ENCODE results near the gene SLC17A2. TPM values are rescaled to one million over a fixed set of nuclear protein-coding genes. Genes with fewer than 3 reads are reported as not detected.

The SLC17A2 gene
- total RNA-seq, 2 donors from 2014 or later, result not detected

DNA sequence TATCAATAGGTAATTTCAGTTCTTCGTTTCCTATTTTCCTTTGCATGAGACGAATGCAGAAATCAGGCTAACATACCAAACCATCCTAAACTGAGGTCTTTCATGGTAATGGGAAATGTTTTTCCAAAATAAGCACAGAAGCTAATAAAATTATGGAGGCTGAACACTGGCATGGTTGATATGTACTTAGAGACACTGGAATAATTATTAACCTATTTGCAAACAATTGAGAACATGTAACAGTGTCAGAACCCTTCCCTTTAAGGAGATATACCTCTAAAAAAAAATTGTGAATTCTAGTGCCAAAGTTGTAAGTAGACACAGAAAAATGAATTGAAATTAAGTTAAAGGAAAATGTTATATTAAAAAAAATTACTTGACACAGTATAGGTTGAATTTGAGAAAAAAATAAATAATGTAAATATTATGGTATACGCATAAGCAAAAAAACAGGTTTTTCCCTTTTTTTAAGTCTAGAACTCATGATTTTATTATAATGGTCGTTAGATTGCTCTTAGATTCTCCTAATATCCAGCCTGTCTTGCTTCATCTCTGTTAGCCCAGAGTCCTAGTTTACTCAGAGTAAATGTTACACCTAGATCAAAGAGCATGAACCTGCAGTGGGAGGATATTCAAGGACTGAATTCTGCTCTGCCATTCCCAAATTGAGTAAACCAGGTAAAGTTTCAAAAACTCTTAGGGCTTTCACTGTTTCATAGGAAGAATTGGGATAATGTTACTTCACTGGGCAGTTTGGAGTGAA, 1.7 kb downstream of the SLC17A2 start:
- H3K27ac ChIP-seq, result no peak overlapping the region
- no peaks in the 10 kb centered on the region for H3K36me3 ChIP-seq
- TF ChIP-seq, protein P1, sequence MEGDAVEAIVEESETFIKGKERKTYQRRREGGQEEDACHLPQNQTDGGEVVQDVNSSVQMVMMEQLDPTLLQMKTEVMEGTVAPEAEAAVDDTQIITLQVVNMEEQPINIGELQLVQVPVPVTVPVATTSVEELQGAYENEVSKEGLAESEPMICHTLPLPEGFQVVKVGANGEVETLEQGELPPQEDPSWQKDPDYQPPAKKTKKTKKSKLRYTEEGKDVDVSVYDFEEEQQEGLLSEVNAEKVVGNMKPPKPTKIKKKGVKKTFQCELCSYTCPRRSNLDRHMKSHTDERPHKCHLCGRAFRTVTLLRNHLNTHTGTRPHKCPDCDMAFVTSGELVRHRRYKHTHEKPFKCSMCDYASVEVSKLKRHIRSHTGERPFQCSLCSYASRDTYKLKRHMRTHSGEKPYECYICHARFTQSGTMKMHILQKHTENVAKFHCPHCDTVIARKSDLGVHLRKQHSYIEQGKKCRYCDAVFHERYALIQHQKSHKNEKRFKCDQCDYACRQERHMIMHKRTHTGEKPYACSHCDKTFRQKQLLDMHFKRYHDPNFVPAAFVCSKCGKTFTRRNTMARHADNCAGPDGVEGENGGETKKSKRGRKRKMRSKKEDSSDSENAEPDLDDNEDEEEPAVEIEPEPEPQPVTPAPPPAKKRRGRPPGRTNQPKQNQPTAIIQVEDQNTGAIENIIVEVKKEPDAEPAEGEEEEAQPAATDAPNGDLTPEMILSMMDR (IDR thresholded peaks at IDR 0.05), result no peak
- H3K27me3 ChIP-seq, result no peaks in the 10 kb centered on the region
- no peaks in the 10 kb centered on the region for H3K4me1 ChIP-seq
- H3K4me3 ChIP-seq, result no peak overlapping the region
- H3K9me3 ChIP-seq, result no peaks in the 10 kb centered on the region
- DNase-seq (ENCODE audit: low spot score), result no peak

DNA sequence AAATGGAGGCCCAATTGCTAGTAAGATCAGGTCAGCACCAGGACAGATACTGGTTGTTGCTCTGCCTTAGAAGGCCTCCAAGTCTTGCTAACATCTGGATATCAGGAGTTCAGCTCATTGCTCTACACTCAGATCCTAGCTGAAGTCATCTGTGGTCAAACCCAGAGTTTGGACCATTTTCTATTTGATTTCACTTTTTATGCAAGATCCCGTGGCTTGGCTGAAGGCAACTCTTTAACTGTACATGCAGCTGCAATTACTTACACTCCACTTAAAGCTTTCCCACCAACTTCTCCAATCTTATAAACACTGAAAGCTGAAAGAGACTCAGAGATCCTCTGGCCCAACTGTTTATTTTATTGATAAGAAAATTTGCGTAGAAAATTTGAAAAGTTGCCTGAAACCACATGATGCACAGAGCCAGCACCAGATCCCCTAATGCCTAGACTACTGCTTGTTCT, 2.7 kb downstream of the SLC17A2 start:
- H3K27ac ChIP-seq, result no peak overlapping the region
- no peaks in the 10 kb centered on the region for H3K4me1 ChIP-seq
- DNase-seq (ENCODE audit: low spot score), result no peak
- H3K36me3 ChIP-seq, result no peaks in the 10 kb centered on the region
- H3K4me3 ChIP-seq, result no peak overlapping the region
- TF ChIP-seq, protein P1 (IDR thresholded peaks at IDR 0.05), result no peak
- no peaks in the 10 kb centered on the region for H3K27me3 ChIP-seq
- H3K9me3 ChIP-seq, result no peaks in the 10 kb centered on the region

DNA sequence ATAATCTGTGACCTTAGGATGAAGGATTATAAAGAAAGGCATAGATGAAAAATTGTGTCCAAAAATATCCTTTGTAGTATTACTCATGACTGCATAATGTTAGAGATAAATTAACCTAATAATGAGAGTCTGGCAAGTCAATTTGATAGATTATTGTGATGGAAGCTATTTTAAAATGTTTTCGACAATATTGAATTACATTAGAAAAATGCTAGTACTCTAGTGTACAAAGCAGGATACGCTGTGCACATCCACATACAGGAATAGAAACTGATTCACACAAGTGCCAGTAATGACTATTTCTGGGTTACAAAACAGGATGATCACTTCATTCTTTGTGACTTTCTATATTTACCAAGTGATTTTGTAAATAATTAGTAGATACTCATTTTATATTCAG, 3.3 kb downstream of the SLC17A2 start:
- Histone ChIP-seq H3K36me3 (no peaks in the 10 kb centered on the region), H3K27ac (no peak overlapping the region), H3K4me1 (no peaks in the 10 kb centered on the region), H3K27me3 (no peaks in the 10 kb centered on the region), H3K4me3 (no peak overlapping the region), H3K9me3 (no peaks in the 10 kb centered on the region)
- DNase-seq (ENCODE audit: low spot score), result no peak
- TF ChIP-seq, protein P1 (IDR thresholded peaks at IDR 0.05), result no peak

DNA sequence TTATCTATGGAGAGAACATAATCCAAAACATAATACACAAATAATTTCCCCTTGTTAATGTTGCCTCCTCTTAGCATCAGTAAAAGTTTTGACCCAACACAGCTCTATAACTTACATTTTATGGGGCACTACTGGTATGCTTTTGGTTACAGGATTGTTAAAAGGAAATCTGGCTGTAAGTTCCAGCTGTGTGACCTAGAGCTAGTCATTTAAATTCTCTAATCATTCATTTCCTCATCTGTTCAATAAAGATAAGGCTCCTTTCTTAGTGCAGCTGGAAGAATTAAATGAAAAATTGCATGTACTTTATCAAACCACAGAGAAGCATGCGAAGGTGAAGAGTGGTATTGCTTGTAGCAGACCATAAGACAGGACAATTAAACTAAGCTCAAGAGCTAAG, 4.6 kb downstream of the SLC17A2 start:
- Histone ChIP-seq H3K4me1 (no peaks in the 10 kb centered on the region), H3K27me3 (no peaks in the 10 kb centered on the region), H3K9me3 (no peaks in the 10 kb centered on the region), H3K4me3 (no peak overlapping the region), H3K27ac (no peak overlapping the region), H3K36me3 (no peaks in the 10 kb centered on the region)
- TF ChIP-seq, protein P1 (IDR thresholded peaks at IDR 0.05), result no peak
- DNase-seq (ENCODE audit: low spot score), result no peak

DNA sequence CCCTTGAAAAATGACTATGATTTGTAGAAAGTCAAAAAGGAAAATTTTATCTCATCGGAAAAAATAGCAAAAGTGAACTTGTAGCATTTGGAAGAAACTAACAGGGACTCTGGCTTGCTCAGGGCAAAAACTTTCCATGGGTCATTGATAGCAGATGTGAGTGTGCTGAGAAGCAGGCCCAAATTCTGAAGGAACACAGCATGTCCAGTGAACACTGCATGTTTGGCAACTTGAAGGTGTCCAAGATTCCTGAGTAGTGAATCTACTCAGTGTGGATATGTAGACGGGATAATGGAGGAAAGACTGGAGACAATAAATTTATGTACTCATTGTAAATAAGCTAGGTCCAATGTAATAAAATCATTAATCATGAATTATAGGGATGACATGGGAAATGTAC, 8.2 kb downstream of the SLC17A2 start:
- Histone ChIP-seq H3K9me3 (no peaks in the 10 kb centered on the region), H3K27ac (no peak overlapping the region), H3K36me3 (no peaks in the 10 kb centered on the region), H3K4me1 (no peaks in the 10 kb centered on the region), H3K27me3 (no peaks in the 10 kb centered on the region), H3K4me3 (no peak overlapping the region)
- DNase-seq (ENCODE audit: low spot score), result peak; percentile 61
- TF ChIP-seq, protein P1 (IDR thresholded peaks at IDR 0.05), result no peak

Data from right atrium auricular region (tissue), 2 donors.